K562 (cell line): ENCODE results near the gene RET. TPM values are rescaled to one million over a fixed set of nuclear protein-coding genes. Genes with fewer than 3 reads are reported as not detected.

Experiments used
- ATAC-seq: fragments of 200-7000 bp; cut with Tn5 transposase; 3 replicates; pipeline ENCODE4 v1.9.1; 2020; ENCODE audit warnings: moderate library complexity
- BruUV-seq: library from RNA; stranded (reverse); fragments of 400-500 nt; replicated peaks from 2 replicates; lab custom pipeline; 2021; lab: Mats Ljungman, UMichigan
- CTCF ChIA-PET: fragments of 300-600 bp; formaldehyde crosslinking; extraction: SDS; loops from one replicate; lab custom pipeline; 2021; ENCODE audit warnings: low intra/inter-chr PET ratio; lab: Yijun Ruan, JAX
- POLR2A ChIA-PET: fragments of 300-600, 350-650 bp; sonication (Branson Sonifier 250); formaldehyde crosslinking; extraction: SDS; loops from one replicate; lab custom pipeline; 2021; ENCODE audit warnings: antibody characterized with exemption, inconsistent platforms; lab: Yijun Ruan, JAX
- DNase-seq, 4 experiments: peaks; one replicate each; pipeline versions ENCODE4 v3.0.0 to v3.0.0-alpha.2; 2011 to 2018; ENCODE audit warnings: low spot score in 3 of 4, mixed read lengths in 3 of 4; ENCODE audit errors: extremely low read depth in 1 of 4
- FAIRE-seq: peaks from 2 replicates; lab custom pipeline; 2011; peaks lifted over from hg19 to GRCh38; lab: Jason Lieb, UNC
- H2AFZ ChIP-seq: 2 replicates; pipeline ENCODE4 v1.6.0; 2011; ENCODE audit warnings: low read depth, low read length, control low read depth, inconsistent platforms
- H3K27ac ChIP-seq: fragments of 200-600 bp; 3 replicates; pipeline ENCODE4 v1.8.0; 2011; ENCODE audit warnings: low read depth, mild to moderate bottlenecking, control low read depth, inconsistent platforms, low read length, moderate library complexity, mixed read lengths; ENCODE audit errors: extremely low read depth
- H3K27me3 ChIP-seq, 2 experiments: fragments of 300-600 bp in 1 of 2; 2 replicates in 1 of 2; 3 replicates in 1 of 2; pipeline versions ENCODE4 v1.6.0 to v1.8.0; 2011; ENCODE audit warnings: inconsistent platforms in 2 of 2, low read length in 2 of 2, mild to moderate bottlenecking in 1 of 2, mixed read lengths in 1 of 2, moderate library complexity in 1 of 2; ENCODE audit not compliant: control insufficient read depth in 2 of 2, insufficient read depth in 2 of 2
- H3K36me3 ChIP-seq: fragments of 300-600 bp; 3 replicates; pipeline ENCODE4 v1.8.0; 2011; ENCODE audit warnings: mild to moderate bottlenecking, low read length, inconsistent platforms; ENCODE audit not compliant: control insufficient read depth, insufficient read depth
- H3K4me1 ChIP-seq, 2 experiments: fragments of 200-600 bp in 1 of 2; replicated peaks in 1 of 2; 2 replicates in 1 of 2; 3 replicates in 1 of 2; pipeline versions ENCODE4 v1.5.1 to v1.8.0; 2011; ENCODE audit warnings: inconsistent platforms in 2 of 2, low read length in 2 of 2, mild to moderate bottlenecking in 1 of 2, mixed read lengths in 1 of 2, moderate library complexity in 1 of 2; ENCODE audit not compliant: control insufficient read depth in 2 of 2, insufficient read depth in 2 of 2
- H3K4me2 ChIP-seq: 2 replicates; pipeline ENCODE4 v1.6.1; 2011; ENCODE audit warnings: low read length, control low read depth, inconsistent platforms, mixed read lengths; ENCODE audit not compliant: insufficient read depth
- H3K4me3 ChIP-seq: fragments of 200-600 bp; sonication (generic), shearing (Covaris generic); 2 replicates; pipeline ENCODE4 v1.5.1; 2016; ENCODE audit warnings: control low read depth, inconsistent platforms
- H3K79me2 ChIP-seq: fragments of 200-600 bp; 3 replicates; pipeline ENCODE4 v1.8.0; 2011; ENCODE audit warnings: low read length, inconsistent platforms; ENCODE audit not compliant: control insufficient read depth, insufficient read depth
- H3K9ac ChIP-seq, 2 experiments: 2 replicates each; pipeline versions ENCODE4 v1.6.0 to v1.6.1; 2011; ENCODE audit warnings: low read depth in 2 of 2, low read length in 2 of 2, control low read depth in 1 of 2, inconsistent platforms in 1 of 2, mild to moderate bottlenecking in 1 of 2, mixed read lengths in 1 of 2; ENCODE audit not compliant: insufficient read depth in 1 of 2
- H3K9me1 ChIP-seq: one replicate; pipeline ENCODE4 v1.6.0; 2011; ENCODE audit warnings: inconsistent platforms, mild to moderate bottlenecking, low read length, moderate library complexity; ENCODE audit not compliant: control insufficient read depth, insufficient read depth
- H3K9me3 ChIP-seq: replicated peaks from 2 replicates; pipeline ENCODE4 v1.5.1; 2011; ENCODE audit warnings: low read depth, low read length, inconsistent platforms; ENCODE audit not compliant: control insufficient read depth, insufficient read depth
- H4K20me1 ChIP-seq: replicated peaks from 2 replicates; pipeline ENCODE4 v1.6.1; 2011; ENCODE audit warnings: low read length, inconsistent platforms, mixed read lengths; ENCODE audit not compliant: control insufficient read depth, insufficient read depth
- ELK1 ChIP-seq: sonication (generic); formaldehyde crosslinking; IDR thresholded peaks from 2 replicates; pipeline ENCODE4 v1.8.1; 2022; ENCODE audit warnings: missing genetic modification reagents
- WGBS: fragments of 100-300 bp; shearing (Covaris generic); methylation state at CpG from one replicate; pipeline ENCODE4 v1.1.6; 2016; ENCODE audit warnings: low coverage, mixed read lengths; ENCODE audit not compliant: insufficient coverage; ENCODE audit errors: missing lambda C conversion rate; 5-methylcytosine and 5-hydroxymethylcytosine counted together
- in situ Hi-C: fragments of 300-500 bp; cut with MboI; formaldehyde crosslinking; loops from 4 replicates; pipeline ENCODE4 v1.15.0; 2018; ENCODE audit warnings: inconsistent platforms, mixed read lengths
- intact Hi-C: fragments of 100-400 bp; cut with micrococcal nuclease; formaldehyde crosslinking; loops from 2 replicates; pipeline ENCODE4 v1.14.2; 2022
- polyA plus RNA-seq, 8 experiments: library from polyadenylated mRNA; depleted of rRNA in 4 of 8; stranded (reverse) in 5 of 8; unstranded in 3 of 8; fragments of >200 nt; fragmentation: Nextera tagmentation in 2 of 8; fragmentation: Illumina TruSeq in 1 of 8; extraction: Ambion mirVana in 2 of 8; extraction: Trizol in 1 of 8; gene quantifications; 2 replicates each; pipeline versions ENCODE4 v1.2.1 to v1.2.3, GENCODE V29; 2011 to 2014; ENCODE audit warnings: inconsistent platforms in 1 of 8, missing spikeins in 1 of 8
- total RNA-seq, 7 experiments: library from RNA; depleted of rRNA in 6 of 7; stranded (reverse); fragments of >200 nt in 6 of 7; fragmentation: Illumina TruSeq in 2 of 7; extraction: Trizol in 2 of 7; gene quantifications; 2 replicates each; pipeline versions ENCODE4 v1.2.1 to v1.2.3, GENCODE V29; 2011 to 2021; ENCODE audit warnings: low replicate concordance in 1 of 7

Gene RET
- total and polyA plus RNA-seq, 9 of the 15 experiments (the other 6 are each of a cell fraction or from before 2014, with no cell fraction given): 0.04 to 0.05 TPM; not detected in 7

- peaks cover 21 to 92% of the 10 kb centered on the region in 2 experiments; a peak in 4 of 5 replicates for H3K27me3 ChIP-seq
- intact Hi-C loops (no loop called here), in situ Hi-C loops (no loop called here)
- ATAC-seq: no peak
- no peak overlapping the region for H3K4me2 ChIP-seq
- peaks cover 0 to 21% of the 10 kb centered on the region in 2 experiments; a peak in 1 of 5 replicates for H3K4me1 ChIP-seq
- WGBS: 0% methylated on average over 9 of the region's 9 CpGs
- no peak for TF ChIP-seq ELK1
- H4K20me1 ChIP-seq: peaks cover 12% of the 10 kb centered on the region
- H3K79me2 ChIP-seq: no peaks in the 10 kb centered on the region
- CTCF ChIA-PET: no interaction called here
- FAIRE-seq: no peak
- BruUV-seq: no TSS peak
- no peaks in the 10 kb centered on the region for H3K36me3 ChIP-seq
- no peak overlapping the region for H2AFZ ChIP-seq
- H3K27ac ChIP-seq: no peak overlapping the region
- H3K9ac ChIP-seq: no peak overlapping the region
- no peaks in the 10 kb centered on the region for H3K9me1 ChIP-seq
- H3K9me3 ChIP-seq: no peaks in the 10 kb centered on the region
- H3K4me3 ChIP-seq: no peak overlapping the region
- POLR2A ChIA-PET: interaction anchor here (0.8 kb wide), 1 partner anchor 78 kb away, joined by 3 read pairs; no protein-coding TSS in a partner anchor
- DNase-seq: no peak
Measured at GRCh38 chr10:43117031-43117776, 40.3 kb downstream of the RET start.
